Central memory CD8-positive, alpha-beta T cell (primary cell): ENCODE measurements around the gene GFOD1.

Source experiments
- ATAC-seq: fragments of 150-1000 bp; cut with Tn5 transposase; replicated peaks from 2 replicates; pipeline ENCODE4 v1.10.0; 2022; ENCODE audit warnings: mild to moderate bottlenecking, moderate FRiP score, moderate number of reproducible peaks; ENCODE audit not compliant: poor library complexity, severe bottlenecking; ENCODE audit errors: extremely low read depth
- DNase-seq, 2 donors: peaks; one replicate each; pipeline ENCODE4 v3.0.0; 2021; ENCODE audit warnings: low spot score in 2 of 2
- H3K27ac Mint-ChIP-seq: one replicate; pipeline ENCODE4 v1.8.0; 2022; ENCODE audit warnings: low read depth, mild to moderate bottlenecking, moderate library complexity, mixed read lengths
- H3K27me3 Mint-ChIP-seq: one replicate; pipeline ENCODE4 v1.8.0; 2022; ENCODE audit warnings: mixed read lengths
- H3K36me3 Mint-ChIP-seq: one replicate; pipeline ENCODE4 v1.8.0; 2022; ENCODE audit warnings: mild to moderate bottlenecking, moderate library complexity, mixed read lengths; ENCODE audit not compliant: insufficient read depth
- H3K4me1 Mint-ChIP-seq: one replicate; pipeline ENCODE4 v1.8.0; 2022; ENCODE audit warnings: mixed read lengths
- H3K4me3 Mint-ChIP-seq: one replicate; pipeline ENCODE4 v1.8.0; 2022; ENCODE audit warnings: mild to moderate bottlenecking, moderate library complexity, mixed read lengths
- H3K9me3 Mint-ChIP-seq: one replicate; pipeline ENCODE4 v1.8.0; 2022; ENCODE audit warnings: mixed read lengths

Gene GFOD1

DNA sequence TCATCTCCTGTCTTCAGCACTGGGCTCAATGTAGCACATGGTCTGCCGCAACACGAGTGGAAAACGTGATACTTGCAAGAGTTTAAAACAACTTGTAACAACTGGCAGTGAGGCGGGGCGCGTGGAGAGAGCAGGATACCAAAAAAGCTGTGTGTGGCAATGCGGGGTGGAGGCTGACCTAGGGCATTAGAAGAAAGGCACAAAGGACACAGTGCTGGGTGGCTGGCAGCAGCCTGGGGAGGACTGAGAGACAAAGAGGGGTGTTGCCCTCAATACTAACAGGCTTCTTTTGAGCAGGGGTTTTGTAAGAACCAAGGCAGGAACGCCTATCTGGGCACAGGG, 1.5 kb upstream of the GFOD1 start:
- H3K4me3 Mint-ChIP-seq: peak overlapping the region; percentile 89
- DNase-seq: no peak
- H3K36me3 Mint-ChIP-seq: no peaks in the 10 kb centered on the region
- no peak overlapping the region for H3K27ac Mint-ChIP-seq
- H3K4me1 Mint-ChIP-seq: peaks cover 40% of the 10 kb centered on the region
- H3K27me3 Mint-ChIP-seq: no peaks in the 10 kb centered on the region
- no peak for ATAC-seq
- H3K9me3 Mint-ChIP-seq: no peaks in the 10 kb centered on the region

DNA sequence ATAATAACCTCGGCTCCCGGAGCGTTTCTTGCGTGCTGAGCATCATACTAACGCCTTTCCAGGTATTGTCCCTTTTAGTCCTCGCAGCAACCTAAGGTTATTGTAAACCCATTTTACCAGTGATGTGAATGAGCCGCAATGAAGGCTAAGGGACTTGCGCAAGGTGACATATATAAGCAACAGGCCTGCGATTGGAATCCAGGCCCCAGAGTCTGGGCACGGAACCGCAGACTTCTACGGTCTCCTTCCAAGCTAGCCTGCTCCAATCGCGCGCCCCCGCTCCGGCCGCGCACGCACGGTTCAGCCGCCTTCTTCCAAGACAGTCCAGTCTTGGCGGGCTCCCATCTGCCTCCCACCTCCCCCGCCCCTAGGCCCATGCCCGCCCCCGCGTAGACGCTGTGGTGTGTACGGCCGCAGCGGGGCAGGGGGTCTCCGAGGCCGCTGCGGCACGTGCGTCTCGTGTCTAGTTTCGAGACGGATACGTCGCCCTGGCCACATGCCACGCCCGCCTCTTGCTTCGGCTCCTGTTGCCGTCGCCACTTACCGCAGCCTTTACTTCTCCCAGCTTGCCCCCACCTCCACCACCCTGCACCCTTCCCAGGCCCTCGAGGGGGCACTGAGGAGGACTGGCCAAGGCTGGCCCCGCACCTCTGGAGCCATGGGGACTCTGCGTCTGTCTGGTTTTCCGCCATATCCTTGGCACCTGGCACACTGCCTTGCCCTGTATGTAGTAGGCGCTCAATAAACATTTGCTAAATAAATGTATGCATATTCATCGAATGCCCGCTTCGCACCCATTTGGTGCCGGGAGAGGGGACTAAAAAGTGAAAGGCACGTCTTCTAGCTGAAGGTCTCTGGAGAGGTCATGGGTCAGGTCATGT, 855 bp upstream of the GFOD1 start:
- Mint-ChIP-seq H3K9me3 (no peaks in the 10 kb centered on the region), H3K27ac (peak overlapping the region; percentile 52), H3K4me3 (peak overlapping the region; percentile 89), H3K4me1 (peaks cover 46% of the 10 kb centered on the region), H3K27me3 (no peaks in the 10 kb centered on the region), H3K36me3 (no peaks in the 10 kb centered on the region)
- DNase-seq: no peak
- no peak for ATAC-seq

DNA sequence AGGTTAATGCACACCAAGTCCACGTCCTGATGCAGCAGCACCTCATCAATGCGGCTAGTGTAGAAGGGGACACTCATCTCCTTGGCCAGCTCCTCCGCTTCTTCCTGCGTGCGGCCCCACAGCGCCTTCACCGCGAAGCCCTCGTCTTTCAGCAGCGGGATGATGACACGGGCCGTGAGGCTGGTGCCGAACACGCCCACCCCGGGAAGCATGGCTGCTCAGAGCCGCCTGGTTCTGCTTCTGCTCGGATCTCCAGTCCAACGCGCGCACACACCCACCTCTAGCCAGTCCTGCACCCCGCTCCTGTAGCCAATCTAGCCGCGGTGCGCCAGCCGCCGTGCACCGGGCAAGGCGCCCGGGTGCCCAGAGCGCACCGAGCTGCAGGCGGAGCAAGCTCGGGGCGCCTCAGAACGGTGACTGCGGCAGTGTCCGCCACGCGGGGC, 700 bp downstream of the GFOD1 start:
- Mint-ChIP-seq H3K9me3 (no peaks in the 10 kb centered on the region), H3K4me1 (peaks cover 47% of the 10 kb centered on the region), H3K4me3 (peak overlapping the region; percentile 89), H3K27me3 (no peaks in the 10 kb centered on the region), H3K36me3 (no peaks in the 10 kb centered on the region), H3K27ac (peak overlapping the region; percentile 52)
- ATAC-seq (peak; percentile 46), DNase-seq (peak; percentile 37 to 46)

DNA sequence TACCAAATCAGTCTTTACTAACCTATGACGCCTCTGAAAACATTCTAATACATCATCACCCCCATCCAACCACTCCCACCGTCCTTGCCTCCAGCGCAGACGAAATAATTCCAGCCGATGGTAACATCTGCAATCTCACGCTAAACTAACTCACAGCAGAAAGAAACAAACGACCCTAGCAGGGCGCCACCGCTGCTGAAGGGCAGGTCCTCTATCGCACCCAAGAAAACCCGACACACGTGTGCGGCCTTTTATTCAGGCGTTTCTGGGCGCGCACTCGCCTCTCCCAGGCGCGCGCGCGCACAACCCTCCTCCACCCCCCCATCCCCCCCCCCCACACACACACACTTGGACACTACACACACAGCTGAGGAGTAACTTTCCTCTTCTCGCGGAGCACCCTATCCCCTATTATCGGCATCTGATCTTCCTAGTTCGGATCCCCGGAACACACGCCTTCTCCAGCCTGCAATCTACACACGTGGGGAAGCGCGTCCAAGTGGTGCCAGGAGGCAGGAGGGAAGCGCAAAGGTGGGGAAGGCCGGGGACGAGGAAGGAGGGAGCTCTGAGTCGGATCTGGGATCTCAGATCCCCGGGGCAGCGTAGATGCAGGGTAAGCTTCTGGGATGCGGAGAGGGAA, 1.4 kb downstream of the GFOD1 start:
- peak overlapping the region; percentile 89 for H3K4me3 Mint-ChIP-seq
- peaks cover 49% of the 10 kb centered on the region for H3K4me1 Mint-ChIP-seq
- H3K27ac Mint-ChIP-seq: peak overlapping the region; percentile 52
- no peaks in the 10 kb centered on the region for H3K27me3 Mint-ChIP-seq
- ATAC-seq (peak; percentile 12), DNase-seq (no peak)
- no peaks in the 10 kb centered on the region for H3K9me3 Mint-ChIP-seq
- no peaks in the 10 kb centered on the region for H3K36me3 Mint-ChIP-seq

DNA sequence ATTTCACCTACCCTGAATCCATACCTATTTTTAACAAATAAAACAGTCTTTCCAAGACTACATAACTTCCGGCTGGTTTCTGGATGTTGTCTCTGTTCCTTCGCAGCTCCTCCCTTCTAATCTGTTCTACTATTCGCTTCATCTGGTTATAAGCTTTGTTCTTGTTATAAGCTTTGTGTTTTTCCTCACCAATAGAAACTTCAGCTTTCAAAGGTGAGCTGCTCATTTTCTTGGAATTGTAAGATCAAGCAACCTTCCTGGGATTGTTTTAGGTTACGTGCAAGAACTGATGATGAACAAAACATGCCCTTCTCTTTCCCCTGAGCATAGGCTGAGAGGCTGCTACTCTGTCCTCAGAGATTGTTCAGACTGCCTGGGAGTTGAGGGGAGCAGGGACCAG, 2.1 kb downstream of the GFOD1 start:
- H3K4me1 Mint-ChIP-seq: peaks cover 53% of the 10 kb centered on the region
- H3K27me3 Mint-ChIP-seq: no peaks in the 10 kb centered on the region
- peak overlapping the region; percentile 52 for H3K27ac Mint-ChIP-seq
- no peaks in the 10 kb centered on the region for H3K36me3 Mint-ChIP-seq
- ATAC-seq (no peak), DNase-seq (no peak)
- H3K9me3 Mint-ChIP-seq: no peaks in the 10 kb centered on the region
- H3K4me3 Mint-ChIP-seq: peak overlapping the region; percentile 89

DNA sequence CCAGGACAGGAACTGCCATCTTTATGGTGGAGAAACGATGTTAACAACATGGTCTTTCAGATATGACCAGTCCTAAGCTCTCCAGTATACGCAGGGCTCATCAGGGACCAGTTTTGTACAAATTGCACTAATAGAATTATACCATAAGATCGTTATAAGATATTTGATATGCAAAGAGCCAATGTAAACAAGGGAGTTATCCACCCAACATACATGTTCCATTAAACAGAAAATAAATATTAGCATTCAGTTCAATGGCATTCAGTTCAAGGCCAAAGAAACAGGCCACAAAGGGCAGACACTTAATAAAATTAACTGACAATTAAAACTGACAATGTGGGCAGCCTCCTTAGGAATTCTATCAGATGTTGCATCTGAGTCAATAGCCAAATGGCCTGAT, 2.6 kb downstream of the GFOD1 start:
- Mint-ChIP-seq H3K27me3 (no peaks in the 10 kb centered on the region), H3K4me3 (peak overlapping the region; percentile 89), H3K4me1 (peaks cover 53% of the 10 kb centered on the region), H3K9me3 (no peaks in the 10 kb centered on the region), H3K36me3 (no peaks in the 10 kb centered on the region), H3K27ac (peak overlapping the region; percentile 52)
- ATAC-seq (no peak), DNase-seq (no peak)

DNA sequence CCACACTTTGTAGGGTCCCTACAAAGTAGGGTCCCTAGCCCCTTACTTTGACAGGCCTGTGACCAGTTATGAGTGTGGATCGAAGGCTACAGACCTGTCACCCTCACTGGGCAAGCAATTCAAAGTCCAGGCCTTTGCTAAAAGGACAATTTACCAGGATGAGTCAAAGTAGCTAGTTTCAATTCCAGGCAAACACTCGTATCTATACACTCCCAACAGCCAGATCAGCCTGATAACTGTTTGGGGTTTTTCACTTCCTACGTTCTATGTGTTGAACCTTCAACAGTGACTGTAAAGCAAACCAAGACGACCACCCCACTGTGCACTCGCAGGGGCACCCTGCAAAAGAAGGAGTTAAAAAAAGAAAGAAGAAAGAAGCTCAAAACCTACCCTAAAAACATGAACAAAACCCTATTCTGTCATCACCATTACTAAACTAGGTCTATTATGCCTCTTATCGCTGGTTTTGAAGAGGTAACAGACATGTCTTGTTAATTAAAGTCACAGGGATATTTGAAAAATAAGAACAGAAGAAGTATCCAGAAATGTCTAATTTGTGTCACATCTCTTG, 3.2 kb downstream of the GFOD1 start:
- no peaks in the 10 kb centered on the region for H3K9me3 Mint-ChIP-seq
- ATAC-seq: no peak
- no peaks in the 10 kb centered on the region for H3K36me3 Mint-ChIP-seq
- no peaks in the 10 kb centered on the region for H3K27me3 Mint-ChIP-seq
- H3K4me1 Mint-ChIP-seq: peaks cover 53% of the 10 kb centered on the region
- H3K27ac Mint-ChIP-seq: peak overlapping the region; percentile 52
- H3K4me3 Mint-ChIP-seq: peak overlapping the region; percentile 89
- DNase-seq: no peak

DNA sequence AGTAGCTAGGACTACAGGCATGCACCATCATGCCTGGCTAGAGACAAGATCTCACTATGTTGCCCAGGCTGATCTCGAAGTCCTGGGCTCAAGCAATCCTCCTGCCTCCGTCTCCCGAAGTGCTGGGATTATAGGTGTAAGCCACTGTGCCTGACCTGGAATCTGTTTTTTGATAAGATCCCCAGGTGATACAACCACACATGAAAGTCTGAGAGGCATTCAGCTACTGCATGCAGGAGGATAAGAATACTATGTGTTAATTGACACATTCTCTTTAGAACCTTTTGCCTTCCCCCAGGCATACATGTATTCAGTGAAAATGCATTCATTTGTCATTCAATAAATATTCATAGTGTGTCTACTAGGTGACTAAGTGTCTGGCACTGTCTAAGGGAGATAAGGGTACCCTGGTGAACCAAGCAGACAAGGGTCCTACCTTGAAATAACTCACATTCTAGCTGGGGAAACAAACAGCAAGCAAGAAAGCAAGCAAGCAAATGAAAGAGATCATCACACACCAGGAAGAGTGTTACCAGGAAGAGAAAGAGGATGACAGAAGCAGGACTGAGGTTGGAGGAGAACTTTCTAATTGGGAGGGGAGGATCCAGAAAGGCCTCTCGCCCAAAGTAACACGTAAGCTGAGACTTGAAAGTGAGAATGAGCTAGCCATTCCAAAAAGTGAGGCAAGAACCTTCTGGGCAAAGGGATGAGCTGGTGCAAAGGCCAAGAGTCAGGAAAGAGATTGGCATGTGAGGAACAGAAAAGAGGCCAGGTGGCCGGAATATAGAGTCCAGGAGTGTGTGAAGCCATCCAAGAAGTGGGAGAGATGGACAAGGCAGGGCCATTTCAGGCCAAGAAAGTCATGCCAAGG, 6.5 kb downstream of the GFOD1 start:
- Mint-ChIP-seq H3K27me3 (no peaks in the 10 kb centered on the region), H3K27ac (peak overlapping the region; percentile 2), H3K4me1 (peaks cover 44% of the 10 kb centered on the region), H3K36me3 (peaks cover 4% of the 10 kb centered on the region), H3K9me3 (no peaks in the 10 kb centered on the region), H3K4me3 (no peak overlapping the region)
- no peak for DNase-seq
- ATAC-seq: no peak

DNA sequence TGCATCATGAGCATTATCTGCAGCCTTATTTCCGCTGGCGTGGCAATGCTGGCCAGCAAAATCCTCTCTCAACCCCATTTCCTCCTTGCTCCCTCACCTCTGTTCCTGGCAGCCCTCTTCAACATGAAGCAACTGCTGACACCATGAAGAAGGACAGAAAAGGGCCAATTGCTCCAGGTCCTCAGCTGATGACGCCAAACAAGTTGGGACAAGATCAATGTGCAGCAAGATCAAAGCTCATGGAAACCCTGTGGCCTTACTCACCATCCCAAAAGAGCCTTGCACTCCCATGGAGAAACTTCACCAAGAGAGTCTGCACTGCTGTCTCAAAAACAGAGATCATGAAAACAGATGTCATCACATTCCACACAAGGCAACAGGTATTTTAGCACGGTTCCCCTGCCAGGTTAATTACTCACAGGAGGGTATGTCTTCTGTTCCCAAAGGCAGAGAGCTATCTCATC, 7.4 kb downstream of the GFOD1 start:
- Mint-ChIP-seq H3K27me3 (no peaks in the 10 kb centered on the region), H3K9me3 (no peaks in the 10 kb centered on the region), H3K36me3 (peaks cover 4% of the 10 kb centered on the region), H3K4me1 (peaks cover 36% of the 10 kb centered on the region), H3K27ac (no peak overlapping the region), H3K4me3 (no peak overlapping the region)
- DNase-seq (no peak), ATAC-seq (no peak)

DNA sequence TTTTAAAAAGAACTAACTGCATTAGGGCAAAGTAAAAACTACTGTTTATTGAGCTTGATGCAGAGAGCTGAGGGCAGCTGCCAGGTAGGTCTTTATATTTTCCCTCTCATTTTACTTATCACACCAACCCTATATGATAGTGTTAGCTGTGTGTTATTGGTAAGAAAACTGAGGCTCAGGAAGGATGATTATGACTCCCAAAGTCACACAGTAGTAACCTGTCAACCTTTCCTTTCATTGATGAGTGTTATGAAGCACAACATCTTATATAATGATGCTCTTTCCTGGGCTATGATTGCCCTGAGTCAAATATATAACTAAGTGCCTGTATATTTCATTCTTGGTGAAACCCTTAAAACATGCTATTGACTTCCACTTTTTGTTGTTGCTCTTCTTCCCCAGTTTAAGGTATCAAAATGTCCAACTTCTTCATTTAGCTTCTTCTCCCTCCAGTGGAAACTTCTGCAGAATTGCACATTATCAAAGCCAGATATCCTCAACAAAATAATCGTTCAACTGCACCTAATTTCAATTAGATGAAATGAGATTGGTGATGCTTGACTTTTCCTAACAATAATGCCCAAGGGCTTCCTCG, 8.1 kb downstream of the GFOD1 start:
- ATAC-seq: no peak
- no peaks in the 10 kb centered on the region for H3K9me3 Mint-ChIP-seq

DNA sequence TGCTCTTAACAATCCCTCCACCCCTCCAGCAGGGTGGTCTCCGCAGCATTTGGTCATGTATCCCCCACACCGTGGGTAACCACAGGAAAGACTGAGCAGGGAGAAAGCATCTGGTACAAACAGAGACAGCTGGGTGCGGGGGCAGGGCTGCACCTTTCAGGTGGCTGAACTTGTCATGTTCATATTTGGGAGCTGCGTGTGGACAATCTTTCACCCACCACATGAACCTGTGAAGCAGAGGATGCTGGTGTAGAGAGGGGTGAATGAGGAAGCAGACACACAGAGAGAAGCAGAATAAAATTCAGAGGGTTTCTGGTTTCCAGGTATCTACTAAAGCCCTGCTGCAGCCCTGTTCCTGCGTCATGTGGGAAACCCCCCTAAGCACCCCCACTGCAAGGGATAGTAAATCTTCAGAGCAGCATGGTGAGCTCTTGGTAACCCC, 8.9 kb downstream of the GFOD1 start:
- ATAC-seq (no peak), DNase-seq (no peak)
- H3K27ac Mint-ChIP-seq: no peak overlapping the region
- peaks cover 4% of the 10 kb centered on the region for H3K36me3 Mint-ChIP-seq
- peaks cover 30% of the 10 kb centered on the region for H3K4me1 Mint-ChIP-seq
- H3K9me3 Mint-ChIP-seq: no peaks in the 10 kb centered on the region
- no peaks in the 10 kb centered on the region for H3K27me3 Mint-ChIP-seq
- H3K4me3 Mint-ChIP-seq: no peak overlapping the region

More for the DNA sequence above, 8.1 kb downstream of the GFOD1 start:
- no peak for DNase-seq
- Mint-ChIP-seq H3K27ac (no peak overlapping the region), H3K27me3 (no peaks in the 10 kb centered on the region), H3K4me3 (no peak overlapping the region), H3K36me3 (peaks cover 4% of the 10 kb centered on the region), H3K4me1 (peaks cover 35% of the 10 kb centered on the region)

DNA sequence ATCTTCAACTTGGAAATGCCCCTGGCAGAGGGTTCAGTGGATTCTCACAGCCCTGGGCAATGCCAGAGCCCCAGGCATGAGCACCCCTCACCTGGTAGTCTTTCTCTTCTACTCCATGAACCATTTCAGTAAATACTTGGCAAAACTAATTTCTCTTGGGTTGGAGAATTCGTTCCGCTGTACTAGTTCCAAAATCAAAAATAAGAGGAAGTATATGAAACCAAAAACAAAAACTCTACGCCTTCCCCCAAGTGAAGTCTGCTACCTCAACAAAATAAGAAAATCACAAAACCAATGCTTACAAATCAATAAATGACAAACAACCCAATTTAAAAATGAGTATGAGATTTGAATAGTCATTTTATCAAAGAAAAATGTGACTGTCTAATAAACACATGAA, 12.6 kb downstream of the GFOD1 start:
- Mint-ChIP-seq H3K4me3 (no peak overlapping the region), H3K27ac (no peak overlapping the region), H3K27me3 (no peaks in the 10 kb centered on the region), H3K9me3 (no peaks in the 10 kb centered on the region), H3K4me1 (peaks cover 29% of the 10 kb centered on the region), H3K36me3 (peaks cover 4% of the 10 kb centered on the region)
- ATAC-seq: no peak
- no peak for DNase-seq
